Peyer's patch (tissue), 4 donors: Measurements from ENCODE around the gene LPAR1. TPM values are rescaled to one million over a fixed set of nuclear protein-coding genes. Genes with fewer than 3 reads are reported as not detected.

Experiments used
- DNase-seq, 3 donors: peaks; one replicate each; pipeline ENCODE4 v3.0.0-alpha.2; 2017 to 2019
- H3K27ac ChIP-seq, 4 donors: fragments of 200-600 bp; sonication (generic); one replicate each; pipeline ENCODE4 v1.5.1; 2016 to 2019
- H3K27me3 ChIP-seq, 2 donors: fragments of 200-600 bp; sonication (generic); one replicate each; pipeline ENCODE4 v1.5.1; 2019
- H3K36me3 ChIP-seq, 3 donors: fragments of 200-600 bp; sonication (generic); one replicate each; pipeline ENCODE4 v1.5.1; 2016 to 2019
- H3K4me1 ChIP-seq, 4 donors: fragments of 200-600 bp; sonication (generic); one replicate each; pipeline ENCODE4 v1.5.1; 2016 to 2019
- H3K4me3 ChIP-seq, 4 donors: fragments of 200-600 bp; sonication (generic); 1 replicate in 3 of 4; 2 replicates in 1 of 4; pipeline ENCODE4 v1.5.1; 2016 to 2019; ENCODE audit warnings: mild to moderate bottlenecking in 1 of 4
- H3K9me3 ChIP-seq, 4 donors: fragments of 200-600 bp; sonication (generic); one replicate each; pipeline ENCODE4 v1.5.1; 2016 to 2019; ENCODE audit warnings: mild to moderate bottlenecking in 1 of 4
- CTCF ChIP-seq, 6 experiments: fragments of 450-650 bp in 4 of 6; fragments of 200-600 bp in 2 of 6; sonication (generic) in 1 of 6; IDR thresholded peaks; one replicate each; pipeline ENCODE4 v1.5.1; 2017 to 2019; ENCODE audit warnings: antibody characterized with exemption in 6 of 6, mild to moderate bottlenecking in 3 of 6, moderate library complexity in 1 of 6
- POLR2A ChIP-seq, 2 donors: fragments of 450-650 bp; IDR thresholded peaks; one replicate each; pipeline ENCODE4 v1.5.1; 2017; ENCODE audit warnings: antibody characterized with exemption in 2 of 2, mild to moderate bottlenecking in 2 of 2, moderate library complexity in 2 of 2
- total RNA-seq, 4 donors: library from RNA; depleted of rRNA; stranded (reverse); fragments of >200 nt; gene quantifications; one replicate each; pipeline ENCODE4 v1.1.0, GENCODE V29; 2016

Gene LPAR1
- total RNA-seq, 4 donors from 2014 or later = 25.0 to 56.1 (median 31.9) TPM

GRCh38 chr9:110939573-110939972, 98.7 kb downstream of the LPAR1 start:
- TF ChIP-seq CTCF (IDR thresholded peaks at IDR 0.05) = no peak
- TF ChIP-seq POLR2A (IDR thresholded peaks at IDR 0.05) = no peak
- no peak for DNase-seq
- no peak overlapping the region for H3K27ac ChIP-seq
- peaks cover 0 to 10% (median 0%) of the 10 kb centered on the region in 3 donors for H3K36me3 ChIP-seq
- H3K27me3 ChIP-seq = no peaks in the 10 kb centered on the region
- H3K4me3 ChIP-seq = no peak overlapping the region
- H3K4me1 ChIP-seq = no peaks in the 10 kb centered on the region
- no peaks in the 10 kb centered on the region for H3K9me3 ChIP-seq

DNA sequence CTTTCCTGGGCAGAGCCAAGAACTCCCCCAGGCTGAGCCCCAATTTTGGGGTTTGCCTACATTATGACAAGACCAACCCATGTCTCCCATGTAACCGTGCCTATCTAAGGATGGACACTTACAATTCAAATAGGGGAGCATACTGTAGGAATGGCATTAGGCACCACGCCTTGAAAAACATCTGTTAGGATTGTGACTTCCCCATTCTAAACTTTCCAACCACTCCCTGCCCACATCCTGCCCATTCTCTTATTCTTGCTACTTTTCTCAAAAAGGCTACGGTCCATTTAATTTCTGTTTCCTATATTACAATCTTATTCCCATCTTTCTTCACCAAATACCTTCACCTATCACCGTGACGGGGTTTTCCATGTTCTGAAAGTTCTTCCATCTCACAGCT, 99.2 kb downstream of the LPAR1 start:
- TF ChIP-seq POLR2A (IDR thresholded peaks at IDR 0.05) (no peak), CTCF (IDR thresholded peaks at IDR 0.05) (no peak)
- Histone ChIP-seq H3K4me1 (peaks cover 0 to 3% (median 0%) of the 10 kb centered on the region in 4 donors), H3K27ac (no peak overlapping the region), H3K4me3 (no peak overlapping the region), H3K9me3 (no peaks in the 10 kb centered on the region), H3K36me3 (peaks cover 0 to 10% (median 0%) of the 10 kb centered on the region in 3 donors), H3K27me3 (no peaks in the 10 kb centered on the region)
- no peak for DNase-seq

DNA sequence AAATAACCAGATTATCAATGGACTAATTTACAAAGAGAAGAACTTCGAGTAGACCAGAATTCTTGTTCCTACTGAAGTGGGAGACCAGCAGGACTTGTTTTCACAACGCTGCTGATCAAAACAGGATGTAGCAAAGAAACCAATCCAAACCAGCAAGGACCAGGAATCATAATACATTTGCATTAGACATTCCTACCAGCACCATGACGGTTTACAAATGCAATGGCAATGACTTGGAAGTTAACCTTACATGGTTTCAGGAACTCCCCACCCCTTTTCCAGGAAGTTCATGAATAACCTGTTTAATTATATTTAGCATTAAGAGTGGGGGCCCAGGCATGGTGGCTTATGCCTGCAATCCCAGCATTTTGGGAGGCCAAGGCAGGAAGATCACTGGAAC, 100.0 kb downstream of the LPAR1 start:
- TF ChIP-seq POLR2A (IDR thresholded peaks at IDR 0.05) (no peak), CTCF (IDR thresholded peaks at IDR 0.05) (no peak)
- no peak overlapping the region for H3K4me3 ChIP-seq
- DNase-seq = no peak
- peaks cover 0 to 5% (median 0%) of the 10 kb centered on the region in 4 donors for H3K4me1 ChIP-seq
- H3K27ac ChIP-seq = peak overlapping the region in 1 of 4 donors; percentile 63
- H3K36me3 ChIP-seq = peaks cover 0 to 10% (median 0%) of the 10 kb centered on the region in 3 donors
- no peaks in the 10 kb centered on the region for H3K27me3 ChIP-seq
- H3K9me3 ChIP-seq = no peaks in the 10 kb centered on the region

DNA sequence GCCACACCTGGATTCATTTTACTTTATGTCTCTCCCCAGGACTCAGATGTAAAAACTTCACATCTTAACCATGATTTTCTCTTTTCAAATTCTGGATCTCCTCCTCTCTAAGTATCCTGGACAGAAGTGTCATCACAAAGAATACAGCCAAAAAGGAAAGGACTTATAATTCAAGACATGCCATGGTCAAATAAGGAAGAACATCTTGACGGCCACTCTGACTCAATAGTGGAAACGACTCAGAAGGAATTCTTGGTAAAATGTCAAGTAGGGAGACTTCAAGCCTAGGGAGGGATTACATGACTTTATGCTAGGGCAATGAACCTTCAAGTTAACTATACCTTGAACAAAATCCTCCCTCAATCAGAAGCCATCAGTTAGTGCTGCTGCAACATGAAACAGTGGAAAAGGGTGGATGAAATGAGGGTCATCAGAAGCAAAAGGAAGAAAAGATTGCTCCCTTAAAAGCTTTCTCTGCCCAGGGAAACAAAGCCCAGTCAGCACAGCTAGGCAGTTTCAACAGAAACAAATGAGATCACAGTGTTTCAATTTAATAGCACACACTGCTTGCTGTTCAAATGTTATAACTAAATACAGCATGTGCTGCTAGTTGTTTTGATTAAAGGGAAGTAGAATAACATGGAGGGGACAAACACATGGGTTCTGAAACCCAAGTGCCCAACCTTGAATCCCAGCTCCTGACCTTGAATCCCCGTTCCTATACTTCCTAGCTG, 101.4 kb downstream of the LPAR1 start:
- H3K27me3 ChIP-seq = no peaks in the 10 kb centered on the region
- H3K4me1 ChIP-seq = peaks cover 0 to 12% (median 0%) of the 10 kb centered on the region in 4 donors
- H3K27ac ChIP-seq = peak overlapping the region in 3 of 4 donors; percentile 47 to 63 (median 52)
- TF ChIP-seq POLR2A (IDR thresholded peaks at IDR 0.05) (no peak), CTCF (IDR thresholded peaks at IDR 0.05) (no peak)
- peaks cover 0 to 9% (median 0%) of the 10 kb centered on the region in 3 donors for H3K36me3 ChIP-seq
- H3K4me3 ChIP-seq = no peak overlapping the region
- no peak for DNase-seq
- no peaks in the 10 kb centered on the region for H3K9me3 ChIP-seq

DNA sequence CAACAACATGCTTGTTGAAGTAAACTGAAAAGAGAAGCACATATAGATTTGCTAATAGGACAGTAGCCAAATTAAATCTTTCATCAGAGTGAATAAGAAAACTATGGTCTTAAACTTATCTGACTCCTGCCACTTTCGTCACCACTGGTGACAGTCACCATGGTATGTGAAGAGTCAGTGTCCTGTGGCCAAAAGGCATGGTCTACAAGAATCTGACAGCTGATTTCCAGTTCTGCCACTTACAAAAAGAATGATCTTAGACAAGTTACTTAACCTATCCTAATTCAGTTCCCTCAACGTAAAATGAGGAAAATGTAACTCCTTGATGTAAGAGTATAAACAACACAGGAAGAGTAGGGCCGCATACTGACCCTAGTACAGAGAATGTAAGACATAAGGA, 102.0 kb downstream of the LPAR1 start:
- TF ChIP-seq CTCF (IDR thresholded peaks at IDR 0.05) (no peak), POLR2A (IDR thresholded peaks at IDR 0.05) (no peak)
- DNase-seq = no peak
- no peaks in the 10 kb centered on the region for H3K9me3 ChIP-seq
- peaks cover 0 to 12% (median 0%) of the 10 kb centered on the region in 4 donors for H3K4me1 ChIP-seq
- no peaks in the 10 kb centered on the region for H3K27me3 ChIP-seq
- peak overlapping the region in 3 of 4 donors; percentile 47 to 63 (median 52) for H3K27ac ChIP-seq
- H3K36me3 ChIP-seq = peaks cover 0 to 2% (median 0%) of the 10 kb centered on the region in 3 donors
- no peak overlapping the region for H3K4me3 ChIP-seq
